HG03460 (cell line): ENCODE data around the gene INSIG1.
A peak's percentile ranks its signal among the peaks of the same experiment; 100 is the strongest.

ENCODE experiments used
- ATAC-seq: cut with Tn5 transposase; IDR thresholded peaks from one replicate; pipeline ENCODE4 v1.9.1; 2021; ENCODE audit not compliant: unreplicated experiment

The INSIG1 gene

GRCh38 chr7:155324012-155324917, 26.6 kb downstream of the INSIG1 start:
- no peak for ATAC-seq

DNA sequence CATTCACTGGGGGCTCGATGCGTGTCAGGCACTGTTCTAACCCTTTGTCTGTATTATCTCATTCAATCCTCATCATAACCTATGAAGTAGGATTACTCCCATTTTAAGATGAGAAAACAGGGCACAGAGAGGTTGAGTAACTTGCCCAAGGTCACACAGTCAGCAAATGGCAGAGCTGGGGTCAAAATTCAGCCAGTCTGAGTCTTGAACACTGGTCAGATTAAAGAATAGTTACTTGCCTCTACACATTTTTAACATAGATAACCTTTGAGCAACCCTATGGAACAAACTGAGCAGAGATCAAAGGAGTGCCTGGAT, 27.2 kb downstream of the INSIG1 start:
- no peak for ATAC-seq

DNA sequence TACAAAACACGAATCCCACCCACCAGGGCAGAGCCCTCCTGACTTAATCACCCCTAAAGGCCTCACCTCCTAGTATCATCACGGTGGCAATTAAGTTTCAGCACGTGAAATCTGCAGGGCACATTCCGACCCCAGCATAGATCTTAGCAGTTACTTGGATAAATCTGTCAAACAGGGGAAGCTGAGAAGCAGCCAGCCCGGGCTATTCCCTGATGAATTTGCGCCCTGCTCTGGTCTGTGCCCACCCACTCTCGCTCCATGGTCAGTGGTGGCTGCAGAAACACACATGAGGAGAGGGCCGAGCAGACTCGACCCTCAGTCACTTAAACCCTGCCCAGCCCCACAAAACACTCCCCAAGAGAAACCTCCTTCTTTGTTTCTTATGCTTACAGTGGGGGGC, 28.7 kb downstream of the INSIG1 start:
- ATAC-seq, result no peak

- ATAC-seq, result no peak
Observed at GRCh38 chr7:155327590-155328320, 30.1 kb downstream of the INSIG1 start.

- no peak for ATAC-seq
Observed at GRCh38 chr7:155329225-155329624, 31.5 kb downstream of the INSIG1 start.

DNA sequence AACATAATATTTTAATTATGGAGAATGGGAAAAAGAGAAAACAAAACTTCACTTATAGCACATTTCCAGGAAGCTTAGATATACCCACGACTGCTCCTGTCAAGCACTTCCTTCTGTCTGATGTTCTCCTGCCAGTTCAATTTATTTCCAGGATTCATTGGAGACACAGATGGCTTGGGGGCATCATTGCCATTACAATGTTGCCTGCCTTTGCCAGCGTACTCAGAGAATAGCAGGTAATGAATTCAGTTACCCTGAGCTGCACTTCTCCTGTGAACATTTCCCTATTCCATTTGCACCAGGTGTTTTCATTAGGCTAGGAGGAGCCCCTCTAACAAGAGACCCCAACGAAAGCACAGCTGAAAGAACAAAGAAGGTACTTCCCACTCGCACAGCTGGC, 33.7 kb downstream of the INSIG1 start:
- no peak for ATAC-seq

DNA sequence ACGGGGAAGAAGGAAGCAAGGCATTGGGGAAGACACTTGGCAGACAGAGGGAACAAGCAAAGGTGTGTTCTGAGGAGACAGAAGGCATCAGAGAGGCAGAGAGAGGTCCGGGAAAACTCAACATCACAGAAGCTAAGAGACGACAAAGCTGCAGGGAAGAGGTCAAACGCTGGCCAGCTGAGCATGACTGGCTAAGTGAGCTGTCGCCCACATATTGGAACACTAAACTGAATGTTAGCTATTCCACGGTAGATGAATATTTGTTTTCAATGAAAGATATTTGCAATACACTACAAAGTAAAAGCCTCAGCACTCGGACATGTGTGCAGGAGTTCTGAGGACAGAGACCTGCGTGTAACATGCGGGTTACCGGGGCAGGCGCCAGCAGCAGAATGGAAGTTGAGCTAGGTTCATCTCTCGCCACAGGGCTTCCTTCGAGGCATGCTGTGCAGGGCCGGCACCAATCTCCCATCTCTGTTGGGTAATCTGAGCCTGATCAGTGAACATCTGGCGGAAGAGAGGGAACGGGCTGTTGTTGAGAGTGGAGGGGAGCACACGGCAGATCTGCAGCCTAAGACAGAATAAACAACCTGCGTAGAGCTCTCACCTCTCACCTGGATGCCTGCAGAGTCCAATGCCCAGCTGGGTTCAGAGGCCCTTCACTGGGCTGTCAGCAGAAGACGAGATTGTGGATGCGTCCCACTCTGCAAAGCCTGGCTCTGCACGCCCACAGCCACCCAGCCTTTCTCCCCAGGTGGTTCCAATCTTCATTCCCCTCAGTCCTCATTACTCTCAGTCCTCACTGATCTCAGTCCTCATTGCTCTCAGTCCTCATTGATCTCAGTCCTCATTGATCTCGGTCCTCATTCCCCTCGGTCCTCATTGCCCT, 35.9 kb downstream of the INSIG1 start:
- ATAC-seq, result no peak

GRCh38 chr7:155336812-155337602, 39.3 kb downstream of the INSIG1 start:
- ATAC-seq, result no peak

DNA sequence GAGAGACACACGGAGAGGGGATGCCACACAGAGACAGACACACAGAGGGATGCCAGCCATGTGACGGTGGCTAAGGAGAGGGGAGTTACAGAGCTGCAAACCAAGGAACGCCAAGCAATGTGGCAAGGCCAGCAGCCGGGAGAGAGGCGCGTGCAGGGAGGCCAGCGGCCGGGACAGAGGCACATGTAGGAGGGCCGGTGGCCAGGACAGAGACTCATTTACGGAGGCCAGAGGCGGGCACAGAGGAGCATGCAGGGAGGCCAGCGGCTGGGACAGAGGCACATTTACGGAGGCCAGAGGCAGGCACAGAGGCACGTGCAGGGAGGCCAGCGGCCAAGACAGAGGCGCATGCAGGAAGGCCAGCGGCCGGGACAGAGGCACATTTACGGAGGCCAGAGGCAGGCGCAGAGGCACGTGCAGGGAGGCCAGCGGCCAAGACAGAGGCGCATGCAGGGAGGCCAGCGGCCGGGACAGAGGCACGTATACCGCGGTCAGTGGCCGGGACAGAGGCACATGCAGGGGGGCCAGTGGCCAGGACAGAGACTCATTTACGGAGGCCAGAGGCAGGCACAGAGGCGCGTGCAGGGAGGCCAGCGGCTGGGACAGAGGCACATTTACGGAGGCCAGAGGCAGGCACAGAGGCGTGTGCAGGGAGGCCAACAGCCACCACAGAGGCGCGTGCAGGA, 40.4 kb downstream of the INSIG1 start:
- ATAC-seq, result no peak

- peak; percentile 68 for ATAC-seq
Observed at GRCh38 chr7:155338632-155339320, 41.1 kb downstream of the INSIG1 start.

- no peak for ATAC-seq
Observed at GRCh38 chr7:155339474-155339873, 41.8 kb downstream of the INSIG1 start.

- no peak for ATAC-seq
Observed at GRCh38 chr7:155340071-155340531, 42.4 kb downstream of the INSIG1 start.

DNA sequence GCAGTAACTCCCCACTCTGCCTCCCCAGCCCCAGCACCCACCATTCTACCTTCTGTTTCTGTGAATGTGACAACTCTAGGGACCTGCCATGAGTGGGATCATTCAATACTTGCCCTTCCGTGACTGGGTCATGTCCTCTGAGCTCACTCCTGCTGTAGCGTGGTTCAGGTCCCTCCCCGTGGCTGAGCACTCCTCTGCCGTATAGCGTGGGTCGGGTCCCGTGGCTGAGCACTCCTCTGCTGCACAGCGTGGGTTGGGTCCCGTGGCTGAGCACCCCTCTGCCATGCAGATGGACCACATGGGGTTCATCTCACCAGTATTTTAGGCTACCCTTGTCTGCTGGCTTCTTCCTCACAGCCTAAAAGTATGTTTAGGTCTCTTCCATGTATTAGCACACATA, 43.0 kb downstream of the INSIG1 start:
- no peak for ATAC-seq

DNA sequence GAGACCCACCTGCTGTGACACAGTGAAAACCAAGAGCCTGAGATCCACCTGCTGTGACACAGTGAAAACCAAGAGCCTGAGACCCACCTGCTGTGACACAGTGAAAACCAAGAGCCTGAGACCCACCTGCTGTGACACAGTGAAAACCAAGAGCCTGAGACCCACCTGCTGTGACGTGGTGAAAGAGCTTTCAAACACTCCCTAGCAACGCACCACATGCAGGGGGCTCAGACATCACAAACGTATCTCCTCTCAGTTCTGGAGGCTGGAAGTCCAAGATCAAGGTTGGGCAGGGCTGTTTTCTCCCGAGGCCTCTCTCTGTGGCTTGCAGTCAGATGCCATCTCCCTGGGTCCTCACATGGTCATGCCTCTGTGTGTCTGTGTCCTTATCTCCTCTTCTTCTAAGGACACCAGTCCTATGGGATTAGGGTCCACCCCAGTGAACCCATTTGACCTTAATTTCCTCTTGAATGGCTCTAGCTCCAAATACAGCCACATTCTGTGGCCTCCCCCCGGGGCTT, 43.8 kb downstream of the INSIG1 start:
- ATAC-seq, result no peak

- no peak for ATAC-seq
Observed at GRCh38 chr7:155342313-155342712, 44.6 kb downstream of the INSIG1 start.

DNA sequence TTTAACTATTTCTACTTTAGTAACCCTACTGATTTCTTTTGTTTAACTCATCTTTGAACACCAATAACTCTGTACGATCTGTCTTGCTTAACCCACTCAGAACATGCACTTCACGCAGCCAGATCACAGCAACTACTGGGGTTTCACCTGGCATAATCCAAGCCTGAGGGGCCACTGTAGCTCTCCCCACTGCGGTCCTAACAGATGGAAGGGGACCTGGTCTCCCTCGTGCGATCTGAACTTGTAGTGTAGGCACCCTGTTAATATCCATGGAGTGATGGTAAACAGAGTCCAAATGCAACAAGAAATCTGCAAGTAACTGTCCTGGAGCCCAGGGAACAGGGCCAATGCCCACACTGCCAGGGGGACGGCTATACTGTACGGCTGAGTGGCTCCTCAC, 45.5 kb downstream of the INSIG1 start:
- ATAC-seq, result no peak

DNA sequence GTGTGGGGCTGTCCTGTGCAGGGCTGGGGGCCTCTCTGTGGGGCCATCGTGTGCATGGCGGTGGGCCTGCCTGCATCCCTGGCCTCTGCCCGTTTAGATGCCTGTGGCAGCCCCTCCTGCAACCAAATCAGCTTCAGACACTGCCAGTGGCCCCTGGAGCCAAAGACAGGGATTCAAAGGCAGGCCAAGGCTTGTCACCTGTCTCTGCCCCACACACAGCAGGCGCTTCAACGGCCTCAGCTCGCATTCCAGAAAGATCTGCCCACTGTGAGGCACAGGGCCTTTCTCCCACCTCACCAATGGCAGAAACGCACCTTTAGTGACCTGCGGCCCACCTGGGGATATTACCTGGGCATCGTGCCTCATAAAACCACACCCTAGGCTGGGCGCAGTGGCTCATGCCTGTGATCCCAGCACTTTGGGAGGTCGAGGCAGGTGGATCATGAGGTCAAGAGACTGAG, 46.0 kb downstream of the INSIG1 start:
- ATAC-seq, result no peak

DNA sequence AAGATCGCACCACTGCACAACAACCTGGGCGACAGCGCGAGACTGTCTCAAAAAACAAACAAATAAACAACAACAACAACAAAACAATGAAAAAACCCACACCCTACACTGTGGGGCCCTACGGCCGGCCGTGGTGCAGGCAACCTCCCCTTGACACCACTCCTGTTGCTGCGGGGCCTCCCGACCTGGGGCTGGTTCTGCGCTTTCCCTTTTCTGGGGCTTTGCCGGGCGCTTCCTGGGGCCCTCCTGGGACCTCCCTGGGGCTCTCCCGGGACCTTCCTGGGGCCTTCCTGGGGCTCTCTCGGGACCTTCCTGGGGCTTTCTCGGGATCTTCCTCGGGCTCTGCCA, 46.6 kb downstream of the INSIG1 start:
- peak; percentile 43 for ATAC-seq
